Mesothelial cell of epicardium (in vitro differentiated cells): ENCODE measurements around the gene USP21. TPM values are rescaled to one million over a fixed set of nuclear protein-coding genes. Genes with fewer than 3 reads are reported as not detected.

Experiments used
- DNase-seq, 2 experiments: peaks; one replicate each; pipeline ENCODE4 v3.0.0; 2021; ENCODE audit warnings: low spot score in 2 of 2; ENCODE audit not compliant: unreplicated experiment in 2 of 2
- H3K27ac Mint-ChIP-seq: 2 replicates; pipeline ENCODE4 v1.8.0; 2021; ENCODE audit warnings: mixed read lengths
- H3K27me3 Mint-ChIP-seq: 2 replicates; pipeline ENCODE4 v1.8.0; 2021; ENCODE audit warnings: low read depth, mixed read lengths
- H3K36me3 Mint-ChIP-seq: 2 replicates; pipeline ENCODE4 v1.8.0; 2021; ENCODE audit warnings: mixed read lengths
- H3K4me1 Mint-ChIP-seq: 2 replicates; pipeline ENCODE4 v1.8.0; 2021; ENCODE audit warnings: mixed read lengths
- H3K4me3 Mint-ChIP-seq: 2 replicates; pipeline ENCODE4 v1.8.0; 2021; ENCODE audit warnings: mild to moderate bottlenecking, moderate library complexity, mixed read lengths
- H3K9me3 Mint-ChIP-seq: 2 replicates; pipeline ENCODE4 v1.8.0; 2021; ENCODE audit warnings: mixed read lengths
- CTCF ChIP-seq: fragments of 200-600 bp; sonication (generic); IDR thresholded peaks from one replicate; pipeline ENCODE4 v1.5.0; 2021; ENCODE audit warnings: antibody characterized with exemption; ENCODE audit not compliant: unreplicated experiment
- total RNA-seq: library from RNA; stranded (reverse); gene quantifications from 3 replicates; pipeline ENCODE4 v1.2.1, GENCODE V29; 2021

Gene USP21
- total RNA-seq, 1 donor from 2014 or later, result 42.6 TPM

- no peaks in the 10 kb centered on the region for H3K27me3 Mint-ChIP-seq
- H3K27ac Mint-ChIP-seq, result peak overlapping the region; percentile 89
- H3K36me3 Mint-ChIP-seq, result peaks cover 15% of the 10 kb centered on the region
- H3K4me3 Mint-ChIP-seq, result no peak overlapping the region
- peaks cover 39% of the 10 kb centered on the region for H3K4me1 Mint-ChIP-seq
- TF ChIP-seq CTCF, result no peak
- no peaks in the 10 kb centered on the region for H3K9me3 Mint-ChIP-seq
- no peak for DNase-seq
Measured at GRCh38 chr1:161131523-161132409, 27.5 kb upstream of the USP21 start.

- H3K4me3 Mint-ChIP-seq, result no peak within 1 kb of the TSS
- no peaks in the 10 kb centered on the region for H3K9me3 Mint-ChIP-seq
- DNase-seq, result peak; percentile 79 to 88
- peak within 1 kb of the TSS; percentile 89 for H3K27ac Mint-ChIP-seq
- no peak for TF ChIP-seq CTCF
- H3K36me3 Mint-ChIP-seq, result peaks cover 10% of the 10 kb centered on the region
- H3K4me1 Mint-ChIP-seq, result peaks cover 36% of the 10 kb centered on the region
- no peaks in the 10 kb centered on the region for H3K27me3 Mint-ChIP-seq
Measured at GRCh38 chr1:161132410-161133219, 26.7 kb upstream of the USP21 start, which contains the start of gene DEDD. Gene DEDD (minus strand): TSS chr1:161132667. CDS start chr1:161124462, 8,205 bp downstream.

- Mint-ChIP-seq H3K36me3 (peaks cover 9% of the 10 kb centered on the region), H3K27me3 (no peaks in the 10 kb centered on the region), H3K27ac (no peak overlapping the region), H3K4me3 (no peak overlapping the region), H3K9me3 (no peaks in the 10 kb centered on the region), H3K4me1 (peaks cover 37% of the 10 kb centered on the region)
- no peak for TF ChIP-seq CTCF
- DNase-seq, result no peak
Measured at GRCh38 chr1:161133220-161133740, 26.0 kb upstream of the USP21 start.

DNA sequence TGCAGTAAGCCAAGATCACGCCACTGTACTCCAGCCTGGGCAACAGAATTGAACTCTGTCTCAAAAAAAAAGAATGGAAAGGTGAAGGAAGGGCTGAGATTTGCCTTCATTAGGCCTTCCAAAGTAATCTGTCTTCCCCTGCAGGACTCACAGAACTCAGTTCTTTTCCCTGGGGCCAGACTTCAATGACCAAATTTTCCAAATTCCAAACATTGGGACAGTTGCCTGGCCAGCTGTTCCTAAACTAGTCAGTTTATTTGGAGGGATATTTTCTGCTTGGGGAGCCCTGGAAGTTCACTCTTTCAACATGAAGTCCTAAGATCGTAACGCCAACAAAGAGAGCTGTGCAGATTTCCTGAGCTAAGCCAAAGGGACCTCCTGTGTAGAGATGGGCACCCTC is 21.4 kb upstream of the USP21 start:
- Mint-ChIP-seq H3K27ac (no peak overlapping the region), H3K4me1 (peaks cover 19% of the 10 kb centered on the region), H3K4me3 (no peak overlapping the region), H3K36me3 (peaks cover 4% of the 10 kb centered on the region), H3K9me3 (no peaks in the 10 kb centered on the region), H3K27me3 (no peaks in the 10 kb centered on the region)
- no peak for DNase-seq
- no peak for TF ChIP-seq CTCF

GRCh38 chr1:161138431-161138830 is 20.9 kb upstream of the USP21 start:
- DNase-seq, result no peak
- no peaks in the 10 kb centered on the region for H3K9me3 Mint-ChIP-seq
- H3K27ac Mint-ChIP-seq, result peak overlapping the region; percentile 55
- H3K27me3 Mint-ChIP-seq, result no peaks in the 10 kb centered on the region
- H3K4me1 Mint-ChIP-seq, result peaks cover 19% of the 10 kb centered on the region
- H3K4me3 Mint-ChIP-seq, result no peak overlapping the region
- TF ChIP-seq CTCF, result no peak
- peaks cover 4% of the 10 kb centered on the region for H3K36me3 Mint-ChIP-seq
